ENCODE measurements around the gene ZNF331. TPM values are rescaled to one million over a fixed set of nuclear protein-coding genes. Genes with fewer than 3 reads are reported as not detected.

ZNF331 gene
- total and polyA plus RNA-seq, 2 of the 8 experiments (the other 6 are each of a cell fraction or from before 2014, with no cell fraction given) = 30.0 to 44.1 TPM

DNA sequence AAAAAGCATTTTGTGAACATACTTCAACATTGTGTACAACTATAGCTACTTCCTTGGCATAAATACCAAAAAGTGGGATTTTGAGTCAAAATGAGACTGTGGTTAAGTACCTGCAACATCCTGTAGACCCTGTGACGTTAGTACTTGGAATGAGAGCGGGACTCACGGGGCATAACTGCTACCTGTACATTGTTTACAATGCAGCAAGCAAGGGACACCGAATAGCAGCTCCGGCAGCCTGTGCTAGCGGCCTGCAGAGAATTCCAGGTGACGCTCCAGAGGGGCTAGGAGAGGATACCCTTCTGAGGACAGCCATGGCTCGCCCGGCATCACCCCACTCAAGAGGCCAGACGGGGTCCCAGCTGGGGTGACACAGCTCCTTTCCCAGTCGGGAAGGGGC lies 824 bp upstream of the ZNF331 start (continued):
- TF ChIP-seq, protein P1, sequence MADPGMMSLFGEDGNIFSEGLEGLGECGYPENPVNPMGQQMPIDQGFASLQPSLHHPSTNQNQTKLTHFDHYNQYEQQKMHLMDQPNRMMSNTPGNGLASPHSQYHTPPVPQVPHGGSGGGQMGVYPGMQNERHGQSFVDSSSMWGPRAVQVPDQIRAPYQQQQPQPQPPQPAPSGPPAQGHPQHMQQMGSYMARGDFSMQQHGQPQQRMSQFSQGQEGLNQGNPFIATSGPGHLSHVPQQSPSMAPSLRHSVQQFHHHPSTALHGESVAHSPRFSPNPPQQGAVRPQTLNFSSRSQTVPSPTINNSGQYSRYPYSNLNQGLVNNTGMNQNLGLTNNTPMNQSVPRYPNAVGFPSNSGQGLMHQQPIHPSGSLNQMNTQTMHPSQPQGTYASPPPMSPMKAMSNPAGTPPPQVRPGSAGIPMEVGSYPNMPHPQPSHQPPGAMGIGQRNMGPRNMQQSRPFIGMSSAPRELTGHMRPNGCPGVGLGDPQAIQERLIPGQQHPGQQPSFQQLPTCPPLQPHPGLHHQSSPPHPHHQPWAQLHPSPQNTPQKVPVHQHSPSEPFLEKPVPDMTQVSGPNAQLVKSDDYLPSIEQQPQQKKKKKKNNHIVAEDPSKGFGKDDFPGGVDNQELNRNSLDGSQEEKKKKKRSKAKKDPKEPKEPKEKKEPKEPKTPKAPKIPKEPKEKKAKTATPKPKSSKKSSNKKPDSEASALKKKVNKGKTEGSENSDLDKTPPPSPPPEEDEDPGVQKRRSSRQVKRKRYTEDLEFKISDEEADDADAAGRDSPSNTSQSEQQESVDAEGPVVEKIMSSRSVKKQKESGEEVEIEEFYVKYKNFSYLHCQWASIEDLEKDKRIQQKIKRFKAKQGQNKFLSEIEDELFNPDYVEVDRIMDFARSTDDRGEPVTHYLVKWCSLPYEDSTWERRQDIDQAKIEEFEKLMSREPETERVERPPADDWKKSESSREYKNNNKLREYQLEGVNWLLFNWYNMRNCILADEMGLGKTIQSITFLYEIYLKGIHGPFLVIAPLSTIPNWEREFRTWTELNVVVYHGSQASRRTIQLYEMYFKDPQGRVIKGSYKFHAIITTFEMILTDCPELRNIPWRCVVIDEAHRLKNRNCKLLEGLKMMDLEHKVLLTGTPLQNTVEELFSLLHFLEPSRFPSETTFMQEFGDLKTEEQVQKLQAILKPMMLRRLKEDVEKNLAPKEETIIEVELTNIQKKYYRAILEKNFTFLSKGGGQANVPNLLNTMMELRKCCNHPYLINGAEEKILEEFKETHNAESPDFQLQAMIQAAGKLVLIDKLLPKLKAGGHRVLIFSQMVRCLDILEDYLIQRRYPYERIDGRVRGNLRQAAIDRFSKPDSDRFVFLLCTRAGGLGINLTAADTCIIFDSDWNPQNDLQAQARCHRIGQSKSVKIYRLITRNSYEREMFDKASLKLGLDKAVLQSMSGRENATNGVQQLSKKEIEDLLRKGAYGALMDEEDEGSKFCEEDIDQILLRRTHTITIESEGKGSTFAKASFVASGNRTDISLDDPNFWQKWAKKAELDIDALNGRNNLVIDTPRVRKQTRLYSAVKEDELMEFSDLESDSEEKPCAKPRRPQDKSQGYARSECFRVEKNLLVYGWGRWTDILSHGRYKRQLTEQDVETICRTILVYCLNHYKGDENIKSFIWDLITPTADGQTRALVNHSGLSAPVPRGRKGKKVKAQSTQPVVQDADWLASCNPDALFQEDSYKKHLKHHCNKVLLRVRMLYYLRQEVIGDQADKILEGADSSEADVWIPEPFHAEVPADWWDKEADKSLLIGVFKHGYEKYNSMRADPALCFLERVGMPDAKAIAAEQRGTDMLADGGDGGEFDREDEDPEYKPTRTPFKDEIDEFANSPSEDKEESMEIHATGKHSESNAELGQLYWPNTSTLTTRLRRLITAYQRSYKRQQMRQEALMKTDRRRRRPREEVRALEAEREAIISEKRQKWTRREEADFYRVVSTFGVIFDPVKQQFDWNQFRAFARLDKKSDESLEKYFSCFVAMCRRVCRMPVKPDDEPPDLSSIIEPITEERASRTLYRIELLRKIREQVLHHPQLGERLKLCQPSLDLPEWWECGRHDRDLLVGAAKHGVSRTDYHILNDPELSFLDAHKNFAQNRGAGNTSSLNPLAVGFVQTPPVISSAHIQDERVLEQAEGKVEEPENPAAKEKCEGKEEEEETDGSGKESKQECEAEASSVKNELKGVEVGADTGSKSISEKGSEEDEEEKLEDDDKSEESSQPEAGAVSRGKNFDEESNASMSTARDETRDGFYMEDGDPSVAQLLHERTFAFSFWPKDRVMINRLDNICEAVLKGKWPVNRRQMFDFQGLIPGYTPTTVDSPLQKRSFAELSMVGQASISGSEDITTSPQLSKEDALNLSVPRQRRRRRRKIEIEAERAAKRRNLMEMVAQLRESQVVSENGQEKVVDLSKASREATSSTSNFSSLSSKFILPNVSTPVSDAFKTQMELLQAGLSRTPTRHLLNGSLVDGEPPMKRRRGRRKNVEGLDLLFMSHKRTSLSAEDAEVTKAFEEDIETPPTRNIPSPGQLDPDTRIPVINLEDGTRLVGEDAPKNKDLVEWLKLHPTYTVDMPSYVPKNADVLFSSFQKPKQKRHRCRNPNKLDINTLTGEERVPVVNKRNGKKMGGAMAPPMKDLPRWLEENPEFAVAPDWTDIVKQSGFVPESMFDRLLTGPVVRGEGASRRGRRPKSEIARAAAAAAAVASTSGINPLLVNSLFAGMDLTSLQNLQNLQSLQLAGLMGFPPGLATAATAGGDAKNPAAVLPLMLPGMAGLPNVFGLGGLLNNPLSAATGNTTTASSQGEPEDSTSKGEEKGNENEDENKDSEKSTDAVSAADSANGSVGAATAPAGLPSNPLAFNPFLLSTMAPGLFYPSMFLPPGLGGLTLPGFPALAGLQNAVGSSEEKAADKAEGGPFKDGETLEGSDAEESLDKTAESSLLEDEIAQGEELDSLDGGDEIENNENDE (IDR thresholded peaks at IDR 0.05; ENCODE audit: insufficient replicate concordance, low read length) = no peak
- TF ChIP-seq NANOG (IDR thresholded peaks at IDR 0.05; ENCODE audit: insufficient read depth, low read depth, low read length, poor library complexity, severe bottlenecking) (no peak), YY1 (IDR thresholded peaks at IDR 0.05; ENCODE audit: low read depth, low read length) (no peak), TAF7 (optimal IDR thresholded peaks at IDR 0.05; ENCODE audit: borderline replicate concordance, low read depth, low read length) (no peak), SIRT6 (IDR thresholded peaks at IDR 0.05; ENCODE audit: low read length) (no peak), TEAD4 (IDR thresholded peaks at IDR 0.05; ENCODE audit: low read depth, low read length) (no peak), RXRA (IDR thresholded peaks at IDR 0.05; ENCODE audit: insufficient read depth, low read depth, low read length) (no peak), KDM4A (IDR thresholded peaks at IDR 0.05; ENCODE audit: low read depth, low read length, severe bottlenecking) (no peak), CHD1 (IDR thresholded peaks at IDR 0.05; ENCODE audit: low read depth, low read length) (no peak), KDM1A (IDR thresholded peaks at IDR 0.05; ENCODE audit: borderline replicate concordance, low read length) (no peak), TCF12 (IDR thresholded peaks at IDR 0.05; ENCODE audit: low read depth, low read length) (no peak), POU5F1 (IDR thresholded peaks at IDR 0.05; ENCODE audit: low read depth, low read length) (no peak), SP1 (IDR thresholded peaks at IDR 0.05; ENCODE audit: low read depth, low read length) (no peak)

Data from H1 (cell line).